Loucy (cell line): ENCODE results near the gene NUDT1.

Experiments used
- EZH2phosphoT487 ChIP-seq: fragments of 200-600 bp; IDR thresholded peaks from 2 replicates; pipeline ENCODE4 v1.6.1; 2018; ENCODE audit warnings: antibody characterized with exemption, mild to moderate bottlenecking, moderate library complexity, borderline replicate concordance
- TF ChIP-seq, protein P1 (sequence below): fragments of 200-600 bp; sonication (generic); conservative IDR thresholded peaks from 2 replicates; pipeline ENCODE4 v1.5.1; 2014; ENCODE audit warnings: mild to moderate bottlenecking, antibody characterized with exemption, low read length

DNA sequence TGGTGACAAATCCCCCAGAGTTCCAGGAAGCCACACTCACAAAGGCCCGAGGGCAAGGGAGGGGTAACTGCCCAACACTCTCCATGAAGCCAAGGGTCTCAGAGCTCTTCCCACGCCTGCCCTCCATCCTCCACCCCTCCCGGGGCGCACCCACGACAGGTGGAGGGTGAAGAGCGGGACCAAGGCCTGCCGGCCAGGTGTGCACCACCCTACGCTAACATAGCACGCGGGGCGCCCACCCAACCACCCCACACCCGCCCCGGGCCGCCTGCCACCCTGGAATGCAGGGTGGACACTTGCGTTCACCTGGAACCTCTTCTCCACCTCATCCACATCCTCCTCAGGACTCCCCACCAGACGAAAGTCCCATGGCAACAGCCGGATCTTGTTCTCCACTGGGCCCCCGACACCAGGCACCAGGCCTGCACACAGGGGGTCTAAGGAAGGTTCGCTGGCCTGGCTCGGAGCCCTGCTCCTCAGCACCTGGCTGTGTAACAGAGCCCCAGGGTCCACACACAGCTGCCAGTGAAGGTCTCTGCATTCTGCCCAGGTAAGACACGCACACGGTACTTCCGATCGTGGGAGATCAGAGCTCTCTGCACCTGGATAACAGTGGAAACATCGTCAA, 42.0 kb upstream of the NUDT1 start:
- TF ChIP-seq, protein P1, sequence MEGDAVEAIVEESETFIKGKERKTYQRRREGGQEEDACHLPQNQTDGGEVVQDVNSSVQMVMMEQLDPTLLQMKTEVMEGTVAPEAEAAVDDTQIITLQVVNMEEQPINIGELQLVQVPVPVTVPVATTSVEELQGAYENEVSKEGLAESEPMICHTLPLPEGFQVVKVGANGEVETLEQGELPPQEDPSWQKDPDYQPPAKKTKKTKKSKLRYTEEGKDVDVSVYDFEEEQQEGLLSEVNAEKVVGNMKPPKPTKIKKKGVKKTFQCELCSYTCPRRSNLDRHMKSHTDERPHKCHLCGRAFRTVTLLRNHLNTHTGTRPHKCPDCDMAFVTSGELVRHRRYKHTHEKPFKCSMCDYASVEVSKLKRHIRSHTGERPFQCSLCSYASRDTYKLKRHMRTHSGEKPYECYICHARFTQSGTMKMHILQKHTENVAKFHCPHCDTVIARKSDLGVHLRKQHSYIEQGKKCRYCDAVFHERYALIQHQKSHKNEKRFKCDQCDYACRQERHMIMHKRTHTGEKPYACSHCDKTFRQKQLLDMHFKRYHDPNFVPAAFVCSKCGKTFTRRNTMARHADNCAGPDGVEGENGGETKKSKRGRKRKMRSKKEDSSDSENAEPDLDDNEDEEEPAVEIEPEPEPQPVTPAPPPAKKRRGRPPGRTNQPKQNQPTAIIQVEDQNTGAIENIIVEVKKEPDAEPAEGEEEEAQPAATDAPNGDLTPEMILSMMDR, result no peak
- TF ChIP-seq EZH2phosphoT487, result no peak
